ENCODE results near the gene TREML4. TPM values are rescaled to one million over a fixed set of nuclear protein-coding genes. Genes with fewer than 3 reads are reported as not detected.

Gene TREML4
- total RNA-seq, 1 experiment from 2014 or later = not detected

DNA sequence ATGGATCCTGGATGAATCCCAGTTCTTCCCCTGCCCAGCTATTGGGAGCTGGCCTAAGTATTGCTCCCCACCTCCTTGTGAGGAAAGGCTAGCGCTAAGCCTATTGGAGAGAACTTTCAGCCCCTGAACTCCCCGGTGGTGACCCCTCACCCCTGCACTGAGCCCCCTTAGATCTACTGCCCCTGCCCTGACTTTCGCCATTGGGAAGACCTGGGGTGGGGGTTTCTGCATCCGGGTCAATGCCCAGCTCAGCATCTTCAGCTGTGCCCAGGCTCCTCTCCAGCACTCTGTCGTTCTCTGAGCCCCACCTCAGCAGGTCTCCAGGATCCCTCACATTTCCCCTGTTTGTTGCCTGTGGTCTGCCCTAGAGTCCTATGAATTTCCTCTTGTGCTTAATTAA is 9.0 kb downstream of the TREML4 start:
- intact Hi-C loops (cut with micrococcal nuclease) = no loop called here
- no TSS peak for BruUV-seq (replicated peaks)
- ChIA-PET CTCF (no interaction called here), RAD21 (ENCODE audit: low non-redundant PET in 1 of 2, low total read pairs in 2 of 2, uncharacterized antibody in 2 of 2, unreplicated experiment in 2 of 2) (no interaction called here), POLR2A (no interaction called here)
- no peaks in the 10 kb centered on the region for H3K4me1 ChIP-seq (ENCODE audit: control insufficient read depth in 1 of 2, insufficient read depth in 2 of 2, low read length in 2 of 2)
- ATAC-seq = no peak
- peaks cover 52% of the 10 kb centered on the region for H3K27me3 ChIP-seq (ENCODE audit: insufficient read depth, low read length)
- no peaks in the 10 kb centered on the region for H3K79me2 ChIP-seq (ENCODE audit: insufficient read depth, low read length)
- TF ChIP-seq TCF7L2 (IDR thresholded peaks at IDR 0.05; ENCODE audit: borderline replicate concordance, extremely low read depth, insufficient read depth, insufficient read length) (no peak), YY1 (IDR thresholded peaks at IDR 0.05; ENCODE audit: extremely low read depth, insufficient replicate concordance, low read depth, low read length) (no peak), FOSL1 (IDR thresholded peaks at IDR 0.05; ENCODE audit: low read depth) (no peak), SP1 (IDR thresholded peaks at IDR 0.05; ENCODE audit: low read depth) (no peak), ELF1 (IDR thresholded peaks at IDR 0.05; ENCODE audit: borderline replicate concordance, low read depth) (no peak), CEBPB (IDR thresholded peaks at IDR 0.05; ENCODE audit: low read depth) (no peak)
- TF ChIP-seq, protein P1, sequence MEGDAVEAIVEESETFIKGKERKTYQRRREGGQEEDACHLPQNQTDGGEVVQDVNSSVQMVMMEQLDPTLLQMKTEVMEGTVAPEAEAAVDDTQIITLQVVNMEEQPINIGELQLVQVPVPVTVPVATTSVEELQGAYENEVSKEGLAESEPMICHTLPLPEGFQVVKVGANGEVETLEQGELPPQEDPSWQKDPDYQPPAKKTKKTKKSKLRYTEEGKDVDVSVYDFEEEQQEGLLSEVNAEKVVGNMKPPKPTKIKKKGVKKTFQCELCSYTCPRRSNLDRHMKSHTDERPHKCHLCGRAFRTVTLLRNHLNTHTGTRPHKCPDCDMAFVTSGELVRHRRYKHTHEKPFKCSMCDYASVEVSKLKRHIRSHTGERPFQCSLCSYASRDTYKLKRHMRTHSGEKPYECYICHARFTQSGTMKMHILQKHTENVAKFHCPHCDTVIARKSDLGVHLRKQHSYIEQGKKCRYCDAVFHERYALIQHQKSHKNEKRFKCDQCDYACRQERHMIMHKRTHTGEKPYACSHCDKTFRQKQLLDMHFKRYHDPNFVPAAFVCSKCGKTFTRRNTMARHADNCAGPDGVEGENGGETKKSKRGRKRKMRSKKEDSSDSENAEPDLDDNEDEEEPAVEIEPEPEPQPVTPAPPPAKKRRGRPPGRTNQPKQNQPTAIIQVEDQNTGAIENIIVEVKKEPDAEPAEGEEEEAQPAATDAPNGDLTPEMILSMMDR (IDR thresholded peaks at IDR 0.05 in 2 of 3, conservative IDR thresholded peaks at IDR 0.05 in 1 of 3; ENCODE audit: borderline replicate concordance in 1 of 3, insufficient read depth in 1 of 3, low read depth in 2 of 3, low read length in 2 of 3) = no peak
- TF ChIP-seq, protein P2, sequence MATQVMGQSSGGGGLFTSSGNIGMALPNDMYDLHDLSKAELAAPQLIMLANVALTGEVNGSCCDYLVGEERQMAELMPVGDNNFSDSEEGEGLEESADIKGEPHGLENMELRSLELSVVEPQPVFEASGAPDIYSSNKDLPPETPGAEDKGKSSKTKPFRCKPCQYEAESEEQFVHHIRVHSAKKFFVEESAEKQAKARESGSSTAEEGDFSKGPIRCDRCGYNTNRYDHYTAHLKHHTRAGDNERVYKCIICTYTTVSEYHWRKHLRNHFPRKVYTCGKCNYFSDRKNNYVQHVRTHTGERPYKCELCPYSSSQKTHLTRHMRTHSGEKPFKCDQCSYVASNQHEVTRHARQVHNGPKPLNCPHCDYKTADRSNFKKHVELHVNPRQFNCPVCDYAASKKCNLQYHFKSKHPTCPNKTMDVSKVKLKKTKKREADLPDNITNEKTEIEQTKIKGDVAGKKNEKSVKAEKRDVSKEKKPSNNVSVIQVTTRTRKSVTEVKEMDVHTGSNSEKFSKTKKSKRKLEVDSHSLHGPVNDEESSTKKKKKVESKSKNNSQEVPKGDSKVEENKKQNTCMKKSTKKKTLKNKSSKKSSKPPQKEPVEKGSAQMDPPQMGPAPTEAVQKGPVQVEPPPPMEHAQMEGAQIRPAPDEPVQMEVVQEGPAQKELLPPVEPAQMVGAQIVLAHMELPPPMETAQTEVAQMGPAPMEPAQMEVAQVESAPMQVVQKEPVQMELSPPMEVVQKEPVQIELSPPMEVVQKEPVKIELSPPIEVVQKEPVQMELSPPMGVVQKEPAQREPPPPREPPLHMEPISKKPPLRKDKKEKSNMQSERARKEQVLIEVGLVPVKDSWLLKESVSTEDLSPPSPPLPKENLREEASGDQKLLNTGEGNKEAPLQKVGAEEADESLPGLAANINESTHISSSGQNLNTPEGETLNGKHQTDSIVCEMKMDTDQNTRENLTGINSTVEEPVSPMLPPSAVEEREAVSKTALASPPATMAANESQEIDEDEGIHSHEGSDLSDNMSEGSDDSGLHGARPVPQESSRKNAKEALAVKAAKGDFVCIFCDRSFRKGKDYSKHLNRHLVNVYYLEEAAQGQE (IDR thresholded peaks at IDR 0.05; ENCODE audit: low read depth) = no peak
- no peaks in the 10 kb centered on the region for H4K20me1 ChIP-seq (ENCODE audit: insufficient read depth)
- no peaks in the 10 kb centered on the region for H3K9me2 ChIP-seq (ENCODE audit: insufficient read depth)
- H3K4me2 ChIP-seq (ENCODE audit: low read length) = no peak overlapping the region
- H3K9me3 ChIP-seq (ENCODE audit: control insufficient read depth in 1 of 2, insufficient read depth in 1 of 2, low read depth in 1 of 2, low read length in 2 of 2) = no peaks in the 10 kb centered on the region
- no peak overlapping the region for H2AFZ ChIP-seq (ENCODE audit: low read depth, low read length, poor library complexity, severe bottlenecking)
- no peak for DNase-seq (ENCODE audit: low read depth, low spot score)
- no peak overlapping the region for H3K4me3 ChIP-seq (replicated peaks in 1 of 2; ENCODE audit: low read depth in 1 of 2, low read length in 2 of 2)
- no peak overlapping the region for H3K27ac ChIP-seq (ENCODE audit: low read depth, low read length)
- no peak overlapping the region for H3K9ac ChIP-seq (ENCODE audit: low read length)
- H3K36me3 ChIP-seq (ENCODE audit: control insufficient read depth in 1 of 2, insufficient read depth in 2 of 2, low read length in 2 of 2) = no peaks in the 10 kb centered on the region
